GM12801 (cell line): ENCODE measurements around the gene DCN.

ENCODE experiments used
- CTCF ChIP-seq: IDR thresholded peaks from one replicate; pipeline ENCODE4 v1.5.1; 2011; ENCODE audit warnings: control low read depth; ENCODE audit not compliant: insufficient read length; ENCODE audit errors: extremely low read depth

DCN gene

DNA sequence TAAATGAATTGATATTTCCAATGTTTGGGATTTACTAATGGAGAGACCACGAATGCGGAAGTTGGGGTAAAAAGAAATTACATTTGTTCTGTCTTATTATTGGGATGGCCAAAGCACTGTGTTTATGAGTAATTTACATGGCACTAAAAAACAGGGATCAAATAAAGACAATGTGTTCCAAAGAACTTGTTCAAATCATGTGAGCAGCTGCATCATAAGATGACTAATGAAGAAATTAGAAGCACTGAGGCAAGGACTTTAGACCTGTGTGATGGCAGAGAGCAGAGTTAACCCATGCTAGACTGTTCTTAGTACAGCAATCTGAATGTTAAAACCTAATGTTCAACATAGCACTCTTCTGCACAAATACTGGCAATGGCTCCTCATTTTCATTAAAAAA lies 34.3 kb upstream of the DCN start:
- TF ChIP-seq CTCF: no peak

DNA sequence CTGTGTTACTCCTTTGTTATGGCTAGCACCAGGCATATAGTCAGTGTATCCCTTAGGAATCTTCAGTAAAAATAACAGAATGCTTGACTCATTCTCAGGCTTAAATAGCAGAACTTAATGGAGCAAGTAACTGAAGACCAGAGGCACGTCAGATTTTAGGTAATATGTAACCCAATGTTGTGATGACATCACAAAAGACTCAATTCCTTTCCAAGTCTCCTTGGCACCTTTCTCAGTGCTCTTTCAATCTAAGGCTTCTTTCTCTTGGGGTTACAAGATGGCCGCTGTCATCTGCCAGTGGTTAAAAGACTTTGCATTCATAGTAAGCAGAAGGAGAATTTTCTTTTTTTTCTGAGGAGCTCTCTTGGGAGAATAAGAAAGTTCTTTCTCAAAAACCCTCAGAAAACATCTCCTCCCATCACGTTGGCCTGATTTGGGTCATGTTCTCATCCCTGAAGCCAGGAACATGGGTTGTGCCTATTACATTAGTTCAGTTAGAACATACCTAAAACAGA lies 33.4 kb upstream of the DCN start:
- no peak for TF ChIP-seq CTCF

DNA sequence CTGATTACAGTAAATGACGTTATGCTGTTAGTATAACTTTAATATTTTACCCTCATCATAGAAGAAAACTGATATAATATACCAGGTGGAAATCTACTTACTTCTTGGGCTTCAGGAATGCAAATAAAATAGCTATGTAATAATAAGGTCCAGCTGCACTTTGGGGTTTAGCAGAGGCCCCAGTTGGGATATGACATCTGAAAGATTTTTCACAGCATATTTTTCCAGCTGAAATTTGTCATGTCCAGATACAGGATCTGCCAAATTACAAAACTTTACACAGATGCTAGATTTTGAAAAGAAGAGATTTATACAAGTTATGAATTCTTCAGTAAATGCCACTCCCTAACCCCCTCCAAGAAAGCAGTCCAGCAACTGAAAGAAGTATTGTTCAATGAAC lies 29.2 kb upstream of the DCN start:
- TF ChIP-seq CTCF: no peak

DNA sequence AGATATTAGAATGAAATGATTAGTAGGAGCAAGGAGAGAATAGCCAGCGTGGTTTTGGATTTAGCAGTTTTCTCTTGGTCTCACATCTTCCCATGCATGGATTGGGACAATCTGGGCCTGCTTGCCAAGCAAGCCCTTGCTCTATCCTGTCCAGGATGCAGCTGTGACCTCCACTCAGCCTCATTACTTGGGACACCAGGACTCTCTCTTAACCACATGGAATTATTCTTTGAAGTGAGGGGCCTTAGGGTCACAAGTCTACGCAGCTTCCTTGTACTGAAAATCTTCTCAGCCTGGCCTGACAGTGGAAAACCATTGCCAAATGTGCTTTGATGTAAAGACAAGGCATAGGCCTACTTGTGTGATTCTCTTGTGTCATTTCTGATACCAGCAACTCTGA lies 28.0 kb upstream of the DCN start:
- no peak for TF ChIP-seq CTCF

GRCh38 chr12:91210144-91210543 lies 27.5 kb upstream of the DCN start:
- no peak for TF ChIP-seq CTCF

DNA sequence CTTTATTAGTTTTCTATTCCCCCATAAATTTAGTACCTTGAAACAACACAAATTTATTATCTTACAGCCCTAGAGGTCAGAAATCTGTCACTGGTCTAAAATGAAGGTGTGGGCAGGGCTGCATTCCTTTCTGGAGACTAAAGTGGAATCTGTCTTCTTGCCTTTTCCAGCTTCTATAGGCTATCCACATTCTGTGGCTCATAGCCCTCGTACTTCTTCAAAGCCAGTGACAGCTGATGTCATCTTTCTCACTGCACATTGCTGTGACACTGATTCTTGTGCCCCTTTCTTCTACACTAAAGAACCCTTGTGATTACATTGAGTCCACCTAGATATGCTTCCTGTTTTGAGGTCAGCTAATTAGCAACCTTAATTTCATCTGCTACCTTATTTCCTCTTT lies 23.2 kb upstream of the DCN start:
- TF ChIP-seq CTCF: no peak

DNA sequence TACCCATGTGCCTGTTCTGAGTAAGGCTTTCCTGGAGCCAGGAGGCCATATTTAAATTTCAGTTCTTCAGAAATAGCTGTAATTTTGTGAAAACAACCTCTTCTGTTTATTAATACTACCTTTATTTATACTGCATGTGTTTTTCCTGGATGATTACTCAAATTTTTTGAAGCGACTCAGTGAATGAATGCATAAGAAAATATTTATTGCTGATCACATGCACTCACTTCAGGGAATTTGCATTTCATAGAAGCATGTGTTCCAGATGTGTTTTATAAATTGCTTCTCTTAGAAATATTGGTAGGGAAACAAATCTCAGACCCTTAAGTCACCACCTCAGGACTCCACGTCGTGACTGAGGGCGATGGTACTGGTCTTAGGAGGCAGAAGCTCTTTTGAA lies 21.8 kb upstream of the DCN start:
- no peak for TF ChIP-seq CTCF

DNA sequence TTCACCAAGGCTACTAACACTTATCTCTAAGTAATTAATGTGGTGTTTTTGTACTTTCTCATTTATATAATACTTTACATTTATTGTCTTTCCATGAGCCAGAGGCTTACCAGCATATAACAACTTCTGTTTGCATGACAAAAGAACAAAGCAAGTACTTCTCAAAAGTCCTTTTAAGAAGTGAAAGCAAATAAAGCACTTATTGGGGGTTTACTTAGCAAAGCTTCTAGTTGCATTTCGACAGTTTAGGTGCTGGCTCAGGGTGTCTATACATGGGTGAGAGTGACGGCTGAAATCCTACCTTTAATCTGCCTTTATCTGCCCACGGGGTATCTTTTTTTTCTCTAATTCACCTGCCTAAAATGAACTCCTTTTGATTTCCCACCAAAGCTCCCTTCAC lies 21.0 kb upstream of the DCN start:
- TF ChIP-seq CTCF: no peak
